DMS114 treated with DMSO at 0.1 percent for 48 hours (cell line): ENCODE results near the gene RBM14.
A peak's percentile ranks its signal among the peaks of the same experiment; 100 is the strongest.
"Not testable (repeated sequence)": the region's sequence is repeated elsewhere in the genome, so short reads cannot be mapped to it uniquely, and the experiment has no call there.

Source experiments
- DNase-seq: peaks from one replicate; lab custom pipeline; 2025; ENCODE audit not compliant: unreplicated experiment; lab: John Stamatoyannopoulos, UW

Gene RBM14, protein sequence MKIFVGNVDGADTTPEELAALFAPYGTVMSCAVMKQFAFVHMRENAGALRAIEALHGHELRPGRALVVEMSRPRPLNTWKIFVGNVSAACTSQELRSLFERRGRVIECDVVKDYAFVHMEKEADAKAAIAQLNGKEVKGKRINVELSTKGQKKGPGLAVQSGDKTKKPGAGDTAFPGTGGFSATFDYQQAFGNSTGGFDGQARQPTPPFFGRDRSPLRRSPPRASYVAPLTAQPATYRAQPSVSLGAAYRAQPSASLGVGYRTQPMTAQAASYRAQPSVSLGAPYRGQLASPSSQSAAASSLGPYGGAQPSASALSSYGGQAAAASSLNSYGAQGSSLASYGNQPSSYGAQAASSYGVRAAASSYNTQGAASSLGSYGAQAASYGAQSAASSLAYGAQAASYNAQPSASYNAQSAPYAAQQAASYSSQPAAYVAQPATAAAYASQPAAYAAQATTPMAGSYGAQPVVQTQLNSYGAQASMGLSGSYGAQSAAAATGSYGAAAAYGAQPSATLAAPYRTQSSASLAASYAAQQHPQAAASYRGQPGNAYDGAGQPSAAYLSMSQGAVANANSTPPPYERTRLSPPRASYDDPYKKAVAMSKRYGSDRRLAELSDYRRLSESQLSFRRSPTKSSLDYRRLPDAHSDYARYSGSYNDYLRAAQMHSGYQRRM

DNA sequence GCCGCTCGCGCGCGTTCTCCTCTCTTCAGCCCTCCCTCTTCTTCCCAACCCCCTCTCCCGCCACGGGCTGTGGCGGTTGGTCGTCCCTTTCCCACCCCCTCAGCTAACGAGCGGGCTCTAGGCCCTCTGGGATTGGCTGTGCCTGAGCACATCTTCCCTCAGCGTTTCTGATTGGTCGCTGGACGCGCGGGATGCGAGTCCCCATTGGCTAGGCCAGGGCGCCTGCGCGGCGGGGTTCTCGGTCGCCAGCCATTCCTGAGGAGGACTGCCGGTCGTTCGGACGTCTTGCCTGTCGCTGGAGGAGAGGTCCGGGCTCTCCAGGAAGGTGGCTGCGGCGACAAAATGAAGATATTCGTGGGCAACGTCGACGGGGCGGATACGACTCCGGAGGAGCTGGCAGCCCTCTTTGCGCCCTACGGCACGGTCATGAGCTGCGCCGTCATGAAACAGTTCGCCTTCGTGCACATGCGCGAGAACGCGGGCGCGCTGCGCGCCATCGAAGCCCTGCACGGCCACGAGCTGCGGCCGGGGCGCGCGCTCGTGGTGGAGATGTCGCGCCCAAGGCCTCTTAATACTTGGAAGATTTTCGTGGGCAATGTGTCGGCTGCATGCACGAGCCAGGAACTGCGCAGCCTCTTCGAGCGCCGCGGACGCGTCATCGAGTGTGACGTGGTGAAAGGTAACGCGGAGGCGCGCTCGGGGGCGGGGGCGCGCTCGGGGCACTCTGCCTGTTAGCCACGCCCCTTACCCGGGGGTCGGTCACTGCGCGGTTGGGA, at the start of gene RBM14:
TSS of gene RBM14 (plus strand) at position 252 of the 776 bp plus-strand sequence. CDS start at position 343, 91 bp downstream.
- DNase-seq = peak; percentile 98

DNA sequence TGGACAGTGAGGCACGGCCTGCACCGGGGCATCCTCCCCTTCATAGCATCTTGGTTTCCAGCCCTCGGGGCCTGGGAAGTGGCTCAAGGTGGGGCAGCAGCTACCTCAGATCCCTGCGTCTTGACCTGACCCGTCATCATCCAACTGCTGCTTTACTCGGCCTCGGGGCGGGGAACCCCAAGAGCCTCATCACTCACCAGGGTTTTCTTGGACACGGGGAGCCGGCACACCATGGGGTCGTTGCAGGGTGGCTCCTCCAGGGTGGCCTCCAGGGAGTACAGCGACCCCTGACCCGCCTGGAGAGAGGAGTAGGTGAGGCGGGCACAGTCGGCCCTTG, 48.7 kb upstream of the RBM14 start:
- no peak for DNase-seq

DNA sequence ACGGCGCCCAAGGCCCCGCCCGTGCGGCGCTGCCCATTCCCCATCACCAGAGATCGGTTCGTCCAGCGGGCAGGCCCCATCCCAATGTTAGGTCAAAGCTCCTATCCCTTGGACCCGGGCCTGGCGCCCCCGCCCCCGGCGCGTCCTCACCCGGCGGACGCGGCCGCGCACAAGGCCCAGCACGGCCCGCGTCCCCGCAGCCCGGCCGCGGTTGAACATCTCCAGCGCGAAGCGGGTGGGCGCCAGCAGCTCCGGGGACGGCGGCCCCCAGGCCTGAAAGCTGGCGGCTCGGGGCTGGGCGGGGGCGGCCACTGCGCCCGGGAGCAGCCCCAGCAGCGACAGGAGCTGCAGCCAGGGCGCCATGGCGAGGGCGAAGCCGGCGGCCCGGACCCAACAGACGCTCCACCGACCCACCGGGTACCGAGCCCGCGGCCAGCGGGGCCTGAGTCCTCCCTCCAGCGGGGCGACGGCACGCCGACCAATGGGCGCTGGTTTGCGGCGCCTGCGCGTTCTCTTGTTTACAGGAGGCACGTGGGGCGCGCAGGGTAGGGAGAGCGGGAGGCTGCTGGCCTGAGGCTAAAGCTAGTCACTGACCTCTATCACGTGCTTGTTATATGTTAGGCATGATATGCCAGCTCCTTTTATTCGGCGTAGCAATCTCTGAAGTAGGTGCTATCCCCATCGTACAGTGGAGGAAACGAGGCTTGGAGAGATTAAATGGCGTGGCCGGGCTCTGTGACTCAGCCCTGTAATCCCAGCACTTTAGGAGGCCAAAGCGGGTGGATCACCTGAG, 48.1 kb upstream of the RBM14 start, which contains the start of gene CTSF:
TSS of gene CTSF (minus strand) at position 483 of the 793 bp plus-strand sequence. CDS start at position 363, 120 bp downstream.
- peak; percentile 66 for DNase-seq

DNA sequence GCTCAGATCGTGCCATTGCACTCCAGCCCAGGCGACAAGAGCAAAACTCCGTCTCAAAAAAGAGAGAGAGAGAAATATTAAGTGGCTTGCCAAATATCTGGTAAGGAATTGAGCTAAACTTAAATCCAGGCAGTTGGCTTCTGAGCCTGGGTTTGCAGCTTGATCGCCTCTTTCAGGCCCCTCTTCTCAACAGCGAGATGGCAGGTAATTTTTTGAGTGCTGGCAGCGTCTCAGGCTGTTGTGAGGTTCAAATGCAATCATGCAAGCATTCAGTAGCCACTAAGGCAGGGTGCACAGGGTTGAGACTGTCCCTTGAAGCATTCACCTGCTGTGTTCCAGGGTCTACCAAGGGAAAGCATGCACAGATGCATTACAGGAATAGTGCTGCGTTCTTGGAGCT, 47.4 kb upstream of the RBM14 start:
- no peak for DNase-seq

DNA sequence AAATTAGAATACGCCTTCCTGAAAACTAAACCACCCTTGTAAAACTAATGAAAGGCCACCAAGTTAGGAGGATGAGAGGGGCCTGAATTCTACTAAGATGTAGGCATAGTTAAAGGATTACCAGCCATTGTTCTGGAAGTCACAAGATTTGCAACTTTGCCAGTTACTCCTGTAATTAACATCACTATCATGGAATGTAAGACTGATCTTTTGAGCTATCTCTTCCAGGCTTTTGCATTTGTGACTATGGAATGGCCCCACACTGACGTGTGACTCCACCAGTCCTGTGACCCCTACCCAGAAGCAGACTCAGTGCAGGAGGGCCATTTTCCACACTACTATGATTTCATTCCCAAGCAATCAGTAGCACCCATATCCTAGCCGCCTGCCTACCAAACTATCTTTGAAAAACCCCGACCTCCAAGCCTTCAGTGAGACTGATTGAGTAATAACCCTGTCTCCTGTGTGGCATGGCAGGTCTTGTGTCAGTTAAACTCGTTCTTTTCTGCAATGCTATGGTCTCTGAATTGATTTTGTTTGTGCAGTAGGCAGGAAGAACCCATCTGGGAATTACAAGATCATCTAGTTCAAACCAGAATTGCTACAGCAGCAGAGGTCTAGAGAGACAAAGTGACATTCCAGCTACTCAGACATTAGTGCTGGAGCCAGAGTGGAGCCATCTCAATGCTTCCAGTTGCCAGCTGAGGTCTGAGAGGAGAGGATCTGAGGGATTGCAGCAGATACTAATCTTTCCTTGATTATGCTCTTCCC, 46.2 kb upstream of the RBM14 start:
- DNase-seq = no peak

DNA sequence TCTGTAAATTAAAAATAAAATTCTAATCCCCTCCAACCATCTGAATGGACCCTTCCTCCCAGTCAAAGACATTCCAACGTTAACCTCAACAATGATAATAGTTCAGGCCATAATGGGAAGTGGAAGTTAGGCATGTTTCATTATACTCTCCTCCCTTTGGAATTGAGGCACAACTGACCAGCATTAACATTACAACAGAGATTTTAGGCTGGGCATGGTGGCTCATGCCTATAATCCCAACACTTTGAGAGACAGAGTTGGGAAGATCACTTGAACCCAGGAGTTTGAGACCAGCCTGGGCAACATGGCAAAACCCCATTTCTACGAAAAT, 45.6 kb upstream of the RBM14 start:
- no peak for DNase-seq

DNA sequence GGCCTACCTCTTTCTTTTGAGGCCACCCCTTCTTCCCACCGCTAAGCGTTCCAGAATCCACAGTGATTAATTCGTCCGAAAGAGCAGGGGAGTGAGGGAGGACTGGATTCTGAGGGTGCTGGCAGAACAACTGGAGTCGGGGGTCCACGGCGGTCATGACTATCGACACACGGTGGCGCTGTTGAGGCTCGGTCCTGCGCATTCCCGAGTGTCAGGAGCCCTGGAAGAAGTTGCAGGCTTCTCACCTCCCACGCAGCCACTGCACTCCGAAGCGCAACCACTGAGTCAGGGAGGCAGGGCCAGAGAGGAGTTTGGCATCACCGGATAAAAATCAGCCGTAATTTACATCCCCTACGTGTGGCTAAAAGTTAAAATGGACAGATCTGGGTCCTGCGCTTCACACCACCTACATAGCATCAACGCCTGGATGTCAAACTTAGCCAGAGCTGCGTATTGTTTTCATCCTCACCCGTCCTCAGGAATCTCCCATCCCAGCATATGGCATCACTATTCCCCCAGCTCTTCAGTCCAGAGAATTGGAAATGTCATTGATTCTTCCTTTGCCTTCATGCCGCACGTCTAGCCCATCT, 37.3 kb upstream of the RBM14 start:
- no peak for DNase-seq

DNA sequence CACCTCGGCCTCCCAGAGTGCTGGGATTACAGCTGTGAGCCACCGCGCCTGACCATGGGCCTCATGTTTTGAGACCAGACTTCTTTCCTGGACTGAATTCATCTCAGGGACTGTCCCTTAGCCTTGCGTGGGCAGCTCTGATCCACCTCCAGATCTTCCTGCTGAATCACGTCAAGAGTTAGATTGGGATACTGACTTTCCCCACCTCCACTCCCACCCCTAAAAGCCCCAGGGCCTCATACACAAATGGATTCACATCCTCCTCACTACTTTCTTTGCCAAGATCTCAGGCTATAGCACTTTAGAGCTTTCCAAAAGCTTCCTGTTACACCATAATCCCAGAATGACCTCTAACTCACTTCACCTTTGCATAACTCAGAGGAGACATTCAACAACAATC, 35.6 kb upstream of the RBM14 start:
- DNase-seq = no peak

DNA sequence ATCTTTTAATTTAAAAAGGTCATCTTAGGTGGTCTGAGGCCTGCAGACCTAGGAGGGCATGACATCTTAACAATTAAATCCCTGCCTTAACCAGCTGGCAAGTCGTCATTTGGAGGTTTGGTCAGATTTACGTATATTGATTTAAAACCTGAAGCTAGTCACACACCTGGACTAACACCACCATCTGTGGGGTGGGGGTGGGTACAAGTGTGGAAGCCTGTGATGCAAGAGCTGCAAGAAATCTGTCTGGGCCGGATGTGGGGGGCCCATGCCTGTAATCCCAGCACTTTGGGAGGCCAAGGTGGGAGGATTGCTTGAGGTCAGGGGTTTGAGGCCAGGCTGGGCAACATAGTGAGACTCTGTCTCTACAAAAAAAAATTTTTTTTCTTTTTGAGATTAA, 35.2 kb upstream of the RBM14 start:
- no peak for DNase-seq

DNA sequence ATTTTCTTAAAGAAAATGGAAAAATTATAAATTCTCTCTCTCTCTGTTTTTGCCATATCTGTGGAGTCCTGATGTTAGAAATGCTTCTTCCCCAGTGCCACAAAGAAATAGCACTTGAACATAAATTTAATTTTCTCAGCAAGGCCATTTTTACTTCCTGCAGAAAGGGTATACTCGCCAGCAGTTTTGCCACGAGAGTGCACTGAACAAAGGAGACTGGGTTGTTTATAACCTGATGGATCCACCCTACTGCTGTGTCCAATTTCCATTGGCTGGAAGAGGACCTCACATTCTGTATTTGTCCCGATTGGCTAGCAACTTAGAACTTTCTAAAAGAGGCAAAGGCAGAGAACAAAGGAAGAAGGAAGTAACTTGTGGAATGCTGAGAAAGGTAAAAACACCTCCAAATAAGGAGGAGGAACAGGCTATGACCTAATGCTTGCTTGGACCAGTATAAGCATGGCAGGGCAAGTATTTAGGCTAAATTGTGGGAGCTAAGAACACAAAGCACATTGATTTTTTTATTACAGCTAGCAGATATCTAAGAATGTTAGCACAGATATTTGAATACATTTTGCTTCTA, 33.8 kb upstream of the RBM14 start:
- DNase-seq = not testable (repeated sequence)

DNA sequence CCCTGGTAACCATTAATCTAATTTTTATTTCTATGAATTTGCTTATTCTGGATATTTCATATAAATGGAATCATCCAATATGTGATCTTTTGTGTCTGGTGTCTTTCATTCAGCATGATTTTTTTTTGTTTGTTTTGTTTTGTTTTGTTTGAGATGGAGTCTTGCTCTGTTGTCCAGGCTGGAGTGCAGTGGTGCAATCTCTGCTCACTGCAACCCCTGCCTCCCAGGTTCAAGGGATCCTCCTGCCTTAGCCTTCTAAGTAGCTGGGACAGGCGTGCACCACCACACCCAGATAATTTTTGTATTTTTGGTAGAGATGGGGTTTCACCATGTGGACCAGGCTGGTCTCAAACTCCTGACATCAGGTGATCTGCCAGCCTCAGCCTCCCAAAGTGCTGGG, 31.0 kb upstream of the RBM14 start:
- not testable (repeated sequence) for DNase-seq

DNA sequence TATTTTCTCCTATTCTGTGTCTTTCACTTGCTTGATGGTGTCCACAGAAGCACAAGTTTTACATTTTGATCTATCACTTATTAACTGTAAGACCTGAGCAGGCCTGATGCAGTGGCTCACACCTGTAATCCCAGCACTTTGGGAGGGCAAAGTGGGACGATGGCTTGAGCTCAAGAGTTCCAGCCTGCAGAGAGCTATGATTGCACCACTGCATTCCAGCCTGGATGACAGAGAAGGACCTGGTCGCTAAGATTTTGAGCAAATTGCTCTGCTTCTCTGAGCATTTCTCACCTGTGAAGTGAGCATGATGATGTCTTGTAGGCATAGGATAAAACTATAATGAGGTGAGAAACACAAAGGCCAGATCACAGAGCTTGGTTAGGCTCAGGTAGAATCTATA, 30.3 kb upstream of the RBM14 start:
- no peak for DNase-seq

DNA sequence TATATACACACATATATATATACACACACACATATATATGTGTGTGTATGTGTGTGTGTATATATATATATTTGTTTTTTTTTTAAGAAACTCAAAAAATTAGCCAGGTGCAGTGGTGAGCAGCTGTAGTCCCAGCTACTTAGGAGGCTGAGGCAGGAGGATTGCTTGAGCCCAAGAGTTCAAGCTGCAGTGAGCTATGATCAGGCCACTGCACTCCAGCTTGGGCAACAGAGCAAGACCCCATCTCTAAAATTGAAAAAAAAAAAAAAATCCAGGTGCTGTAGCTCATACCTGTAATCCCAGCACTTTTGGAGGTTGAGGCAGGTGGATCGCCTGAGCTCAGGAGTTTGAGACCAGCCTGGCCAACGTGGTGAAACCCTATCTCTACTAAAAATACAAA, 27.1 kb upstream of the RBM14 start:
- not testable (repeated sequence) for DNase-seq

DNA sequence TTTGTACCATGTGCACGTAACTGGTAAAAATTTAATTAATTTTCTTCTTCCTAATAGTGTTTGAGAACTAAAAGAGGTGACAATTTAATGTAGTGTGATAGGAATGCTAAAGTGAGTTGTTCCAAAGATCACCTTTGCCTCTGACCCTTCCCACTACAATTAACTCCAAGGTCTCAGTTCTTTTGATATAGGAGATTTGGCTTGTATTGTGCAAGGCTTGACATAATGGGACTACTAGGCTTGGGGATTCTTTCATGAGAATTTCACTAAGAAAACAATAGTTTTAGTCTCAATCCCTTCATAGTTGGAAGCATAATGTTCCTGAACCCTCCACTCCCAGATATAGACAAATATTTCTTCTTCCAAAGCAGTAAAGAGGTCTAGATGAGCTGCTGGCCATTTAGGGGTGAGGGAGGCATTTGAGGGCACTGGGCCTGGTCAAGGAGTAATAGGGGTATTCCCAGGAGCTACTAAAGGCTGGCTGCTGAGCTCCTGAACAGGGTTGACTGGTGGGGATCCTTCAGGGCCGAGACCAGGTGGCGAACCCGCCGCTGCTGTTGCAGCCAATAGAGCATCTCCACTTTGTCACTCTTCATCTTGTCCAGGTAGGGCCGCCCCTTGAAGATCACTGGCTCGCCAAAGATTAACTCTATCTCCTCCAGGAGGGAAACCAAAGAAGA, 26.3 kb upstream of the RBM14 start:
- no peak for DNase-seq

DNA sequence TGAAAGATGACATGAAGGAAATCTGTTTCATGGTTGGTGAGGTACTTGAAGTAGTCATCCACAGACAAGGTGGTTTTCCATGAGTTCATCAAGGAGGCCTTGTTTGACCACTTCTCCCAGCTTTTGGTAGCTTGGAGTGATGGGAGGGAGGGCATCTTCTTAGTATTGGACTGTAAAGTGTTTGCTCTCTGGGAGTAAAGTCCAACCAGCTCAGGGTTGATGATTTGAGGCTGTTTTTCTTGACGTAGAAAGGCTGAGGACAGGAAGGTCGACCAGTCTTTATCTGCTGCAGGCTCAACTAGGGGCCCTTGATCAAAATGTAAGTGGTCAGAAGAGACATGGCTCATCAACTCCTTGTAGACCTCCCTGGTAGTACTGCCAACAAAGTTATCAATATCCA, 25.3 kb upstream of the RBM14 start:
- no peak for DNase-seq

DNA sequence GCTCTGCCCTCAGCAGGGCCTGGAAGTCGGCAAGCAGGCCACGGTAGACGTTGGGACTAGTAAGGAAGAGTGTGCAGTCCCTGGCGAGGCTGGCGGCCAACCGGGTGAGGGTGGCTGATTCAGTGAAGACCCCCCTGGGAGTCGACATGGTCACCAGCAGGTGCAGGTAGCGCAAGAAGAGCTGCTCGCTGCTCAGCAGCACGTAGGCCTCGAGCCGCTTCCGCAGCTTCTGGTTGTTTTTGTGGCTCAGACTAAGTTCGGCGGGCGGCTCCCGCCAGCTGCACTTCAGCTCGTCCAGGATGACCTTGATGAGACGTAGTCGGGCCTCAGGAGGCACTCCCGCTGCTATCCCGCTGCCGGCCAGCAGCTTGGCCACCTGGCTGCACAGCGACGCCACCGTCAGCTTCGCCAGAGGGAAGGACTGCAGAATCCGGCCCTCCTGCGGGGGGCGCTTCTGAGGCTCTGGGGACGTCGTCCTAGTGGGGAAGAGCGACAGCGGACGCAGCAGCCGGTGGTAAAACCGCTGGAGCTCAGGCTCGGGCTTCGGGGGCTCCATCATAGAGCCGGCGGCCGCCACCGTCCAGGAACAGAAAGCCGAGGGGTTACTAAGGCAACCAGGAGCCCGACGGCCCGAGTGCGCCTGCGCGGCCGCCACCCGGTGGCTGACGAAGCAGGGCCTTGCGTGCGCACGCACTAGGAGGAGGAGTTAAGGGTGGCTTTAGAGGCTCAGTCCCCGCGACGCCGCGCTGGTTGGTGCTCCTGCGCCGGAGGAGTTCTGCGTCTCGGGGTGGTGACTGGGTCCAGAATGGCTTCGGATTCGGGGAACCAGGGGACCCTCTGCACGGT, 23.8 kb upstream of the RBM14 start, which contains the start of the genes CCDC87 and CCS:
TSS of gene CCDC87 (minus strand) at position 607 of the 846 bp plus-strand sequence. CDS start at position 559, 48 bp downstream.
TSS of gene CCS (plus strand) at position 729 of the 846 bp plus-strand sequence. CDS start at position 806, 77 bp downstream.
- peak; percentile 93 for DNase-seq

DNA sequence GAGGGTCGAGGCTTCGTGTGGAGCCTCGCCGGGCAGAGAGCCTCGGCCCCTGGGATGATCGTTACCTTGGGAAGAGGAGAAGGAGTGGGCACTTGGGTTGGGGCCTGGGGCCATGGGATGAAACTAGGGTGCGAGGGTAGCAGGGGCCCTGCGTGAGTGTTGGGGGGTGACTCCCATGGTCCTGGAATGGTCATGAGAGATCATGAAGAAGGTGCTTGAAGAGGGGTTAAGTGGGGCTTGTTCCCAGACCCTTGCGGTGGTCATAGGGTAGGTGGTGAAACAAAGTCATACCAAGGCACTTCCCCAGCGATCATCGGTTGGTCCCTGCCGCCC, 23.2 kb upstream of the RBM14 start:
- no peak for DNase-seq

DNA sequence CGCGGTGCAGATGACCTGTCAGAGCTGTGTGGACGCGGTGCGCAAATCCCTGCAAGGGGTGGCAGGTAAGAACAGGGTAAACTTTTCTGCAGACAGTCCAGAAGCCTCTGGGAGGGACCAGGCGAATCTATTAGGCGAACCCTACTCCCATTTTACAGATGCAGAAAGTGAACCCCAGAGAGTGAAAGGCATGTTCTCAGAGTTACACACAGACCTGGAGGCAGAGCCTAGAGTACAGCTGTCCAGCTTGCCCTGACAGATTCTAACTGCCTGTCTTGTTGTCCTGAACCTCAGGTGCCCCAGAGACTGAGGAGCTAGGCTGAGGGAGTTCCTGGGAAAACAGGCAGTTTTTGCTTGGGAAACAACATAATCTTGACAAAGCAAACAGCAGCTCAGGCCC, 22.8 kb upstream of the RBM14 start:
- no peak for DNase-seq
